ENCODE results near the gene RGS16.

RGS16 gene

DNA sequence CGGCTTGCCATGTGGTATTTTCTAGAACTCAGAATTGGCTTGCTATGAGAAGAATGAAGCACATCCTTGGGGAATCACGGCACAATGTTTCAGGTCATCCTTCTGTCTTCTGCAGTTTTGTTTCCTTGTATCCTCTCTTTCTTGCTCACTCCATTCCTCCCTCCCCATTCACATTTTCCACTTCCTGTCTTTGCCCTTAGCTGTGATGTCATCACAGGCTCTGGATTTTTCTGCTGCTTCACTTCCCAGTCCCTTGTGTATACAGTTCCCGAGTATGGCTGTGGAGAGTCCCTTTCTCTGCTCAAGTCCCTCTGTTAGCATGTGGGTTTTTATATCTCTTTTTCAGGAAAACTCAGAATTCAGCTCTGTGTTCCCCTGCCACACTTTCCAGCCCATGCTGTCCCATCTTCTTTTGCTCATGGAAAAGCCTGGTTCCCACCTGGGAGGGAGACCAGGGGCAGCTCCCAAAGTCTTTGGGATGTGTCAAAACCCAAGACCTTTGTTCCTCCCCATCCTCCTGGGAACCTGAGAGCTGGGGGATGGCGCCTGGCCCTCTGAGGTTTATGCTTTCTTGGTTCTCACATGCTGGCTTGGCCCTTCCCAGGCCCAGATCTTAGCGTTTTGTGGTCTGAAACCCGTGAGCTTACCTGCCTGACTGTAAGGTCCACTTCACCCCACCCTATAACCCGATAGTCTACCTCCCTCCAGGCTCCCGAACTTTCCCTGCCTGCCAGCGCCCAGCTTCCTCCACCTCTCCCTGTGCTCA, 4.8 kb upstream of the RGS16 start:
- no peak for DNase-seq (ENCODE audit: low read depth)

DNA sequence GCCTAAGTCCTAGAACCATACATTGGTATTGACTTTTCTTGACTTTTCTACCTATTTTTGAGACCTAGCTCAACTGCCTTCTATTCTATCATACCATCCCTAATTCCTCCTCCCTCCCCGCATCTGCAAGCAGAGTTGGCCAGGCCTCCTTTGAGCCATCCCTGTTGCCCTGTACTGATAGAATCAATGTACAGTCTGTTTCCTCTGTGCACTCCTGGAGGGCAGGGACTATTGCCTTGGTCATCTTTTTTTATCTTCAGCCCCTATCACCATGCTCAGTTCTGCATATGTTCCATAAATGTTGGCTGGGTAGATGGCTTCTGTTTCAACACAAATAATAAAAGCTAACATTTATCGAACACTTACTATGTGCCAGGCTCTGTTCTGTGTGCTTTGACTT, 4.0 kb upstream of the RGS16 start:
- DNase-seq (ENCODE audit: low read depth) = no peak

DNA sequence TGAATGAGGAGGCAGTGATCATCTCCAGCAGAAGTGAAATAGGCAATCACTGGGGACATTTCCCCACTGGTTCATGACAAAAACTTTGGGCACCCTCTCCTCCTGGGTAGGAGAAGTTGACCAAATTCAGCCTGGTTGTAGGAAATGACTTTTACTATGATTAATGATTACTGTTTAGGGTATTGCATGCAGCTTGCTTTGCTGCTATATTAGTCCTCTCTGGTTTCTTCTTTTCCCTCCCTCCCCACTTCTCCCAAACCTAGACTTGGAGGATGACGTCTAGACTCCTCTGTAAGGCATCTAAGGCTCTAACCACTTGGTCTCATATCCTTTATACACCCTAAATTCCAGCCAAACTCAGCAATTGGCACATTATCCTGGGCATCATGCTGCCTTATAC, 3.4 kb upstream of the RGS16 start:
- no peak for DNase-seq (ENCODE audit: low read depth)

DNA sequence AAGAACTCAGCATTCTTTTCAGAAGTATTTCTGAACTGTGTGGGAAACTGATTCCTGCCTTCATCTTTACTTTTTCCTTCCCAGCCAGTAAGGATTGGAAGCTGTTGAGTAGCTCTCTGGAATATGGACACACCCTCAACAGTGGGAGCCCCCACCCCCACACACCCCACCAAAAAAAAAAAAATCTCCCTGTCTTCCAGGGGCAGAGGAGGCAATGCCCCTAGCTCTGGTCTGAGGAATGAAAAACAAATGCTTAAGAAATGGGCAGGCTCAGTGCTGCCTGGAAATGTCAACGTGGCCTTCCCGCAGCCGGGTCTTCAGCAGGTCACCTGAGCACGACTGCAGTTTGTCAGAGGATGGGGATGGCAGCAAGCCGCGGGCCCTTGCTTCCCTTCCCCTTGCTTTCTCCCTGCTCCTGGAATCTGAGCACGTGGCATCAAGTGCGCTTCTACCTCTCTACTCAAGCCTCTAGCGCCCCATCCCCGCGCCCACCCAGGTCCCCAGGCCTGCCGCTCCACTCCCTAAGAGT, 479 bp downstream of the RGS16 start:
- no peak for DNase-seq (ENCODE audit: low read depth)

DNA sequence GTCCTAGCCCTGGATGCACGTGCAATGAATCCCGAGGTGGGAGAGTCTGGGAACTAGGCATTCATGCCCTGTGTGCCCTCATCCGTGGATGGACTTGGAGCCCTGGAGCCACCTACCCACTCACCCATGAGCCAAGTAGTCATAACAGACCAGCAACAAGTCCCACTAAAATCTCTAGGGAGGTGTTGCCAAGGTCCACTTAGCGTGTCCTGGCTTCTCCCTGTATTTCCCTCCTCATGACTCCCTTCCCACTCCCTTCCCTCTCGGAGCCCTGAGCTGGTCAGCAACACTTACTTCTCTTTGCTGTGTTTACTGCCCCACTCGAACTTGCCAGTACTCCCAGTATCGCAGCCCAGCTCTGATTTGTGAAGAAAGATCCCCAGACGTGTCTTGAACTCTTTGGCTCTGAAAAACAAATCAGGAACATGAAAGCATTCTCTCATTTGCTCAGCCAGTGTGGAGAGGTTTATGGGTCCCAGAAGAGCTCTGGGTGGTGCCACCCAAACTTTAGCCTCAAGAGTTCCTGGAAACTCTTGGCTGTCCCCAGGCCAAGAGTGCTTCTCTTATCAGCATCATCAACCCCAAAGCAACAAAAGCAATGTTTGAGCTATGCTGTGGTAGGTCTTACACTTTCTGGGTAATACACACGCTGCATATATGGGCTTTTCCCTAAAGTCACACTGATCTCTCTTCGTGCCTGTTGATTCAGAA, 1.1 kb downstream of the RGS16 start:
- no peak for DNase-seq (ENCODE audit: low read depth)

DNA sequence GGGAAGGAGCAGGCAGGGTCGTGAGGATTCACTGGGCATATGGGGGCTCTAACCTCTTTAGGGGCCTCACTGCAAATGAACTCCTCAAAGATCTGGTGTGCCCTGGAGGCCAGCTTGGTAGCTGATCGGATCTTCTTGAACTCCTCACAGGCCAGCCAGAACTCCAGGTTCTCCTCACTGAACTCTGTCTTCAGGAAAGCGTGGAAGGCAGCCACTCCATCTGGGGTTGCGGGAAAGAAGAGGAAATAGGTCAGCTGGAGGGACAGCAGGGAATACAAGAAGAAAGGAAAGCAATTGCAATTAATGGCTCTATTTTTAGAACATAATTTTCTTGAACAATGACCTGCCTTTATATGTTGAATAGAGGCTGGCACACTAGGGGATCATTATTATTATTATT, 2.3 kb downstream of the RGS16 start:
- DNase-seq (ENCODE audit: low read depth) = no peak

DNA sequence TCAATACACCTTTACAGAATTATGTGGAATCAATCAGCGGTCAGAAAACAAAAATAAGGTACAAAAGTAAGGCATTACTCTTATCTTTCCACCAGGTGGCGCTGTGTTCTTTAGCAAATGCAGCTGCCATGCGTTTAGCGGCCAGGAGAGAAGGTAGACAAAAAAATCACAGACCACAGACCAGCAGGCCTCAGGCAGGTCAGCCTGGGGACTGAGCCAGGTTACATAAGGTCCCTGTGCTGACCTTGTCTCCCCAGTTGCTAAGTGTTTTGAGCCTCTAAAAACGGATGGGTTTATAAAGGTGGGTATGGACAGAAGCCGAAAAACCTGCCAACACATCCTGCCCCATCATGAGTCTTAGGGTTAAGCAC, 2.8 kb downstream of the RGS16 start:
- peak; percentile 75 for DNase-seq (ENCODE audit: low read depth)

DNA sequence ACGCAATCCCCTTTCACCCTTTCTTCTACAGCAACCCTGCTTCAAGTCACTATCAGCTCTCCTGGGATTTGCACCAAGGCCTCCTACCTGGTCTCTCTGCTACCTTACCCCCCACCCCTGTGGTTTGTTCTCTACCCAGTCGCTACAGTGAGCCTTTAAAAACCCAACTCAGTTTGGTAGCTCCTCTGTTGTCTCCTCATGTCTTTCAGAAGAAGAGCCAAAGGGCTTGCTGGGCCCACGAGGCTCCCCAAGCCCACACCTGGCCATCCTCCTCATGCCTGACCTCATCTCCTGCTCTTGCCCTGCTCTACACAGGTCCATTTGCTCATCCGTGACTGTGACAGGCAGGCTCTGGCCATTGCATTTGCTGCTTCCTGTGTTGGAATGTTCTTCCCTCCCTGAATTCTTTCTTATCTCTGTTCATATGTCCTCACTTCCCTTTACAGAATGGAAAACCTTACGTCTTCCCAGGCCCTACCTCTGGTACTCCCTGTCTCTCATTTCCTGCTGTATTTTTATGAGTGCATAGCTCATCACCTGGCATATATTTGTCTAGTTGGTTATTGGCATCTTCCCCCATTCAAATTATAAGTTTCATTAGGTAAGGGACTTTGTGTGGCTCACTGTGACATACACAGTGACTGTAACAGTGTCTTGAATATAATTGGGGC, 3.3 kb downstream of the RGS16 start:
- no peak for DNase-seq (ENCODE audit: low read depth)

DNA sequence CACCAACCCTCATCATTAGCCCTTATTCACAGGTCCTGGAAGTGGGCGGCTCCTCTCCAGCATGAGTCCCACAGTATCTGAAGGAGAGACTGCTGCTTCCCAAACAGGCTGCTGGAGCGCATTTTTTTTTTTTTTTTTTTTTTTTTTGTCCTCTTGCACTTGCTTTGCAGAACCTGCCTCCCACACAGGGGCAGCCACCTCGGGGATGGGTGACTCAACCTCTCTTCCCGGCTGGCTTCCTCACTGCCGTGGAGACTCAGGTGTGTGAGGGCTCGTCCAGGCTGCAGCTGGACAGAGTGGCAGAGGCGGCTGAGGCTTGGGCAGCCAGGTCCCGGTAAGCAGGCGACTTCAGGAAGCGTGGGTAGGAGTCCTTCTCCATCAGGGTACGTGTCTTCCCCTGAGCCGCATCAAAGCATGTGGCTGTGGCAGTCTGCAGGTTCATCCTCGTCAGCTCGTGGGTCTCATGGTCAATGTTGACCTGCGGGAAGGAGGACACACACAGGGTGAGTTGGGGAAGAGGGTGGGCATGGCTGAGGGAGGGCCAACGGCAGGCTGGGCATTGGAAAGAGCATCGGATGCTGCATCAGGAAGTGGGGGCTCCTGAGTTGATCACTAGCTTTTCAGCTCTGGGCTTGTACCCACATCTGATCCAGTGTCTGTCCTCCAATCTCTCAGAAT, 4.0 kb downstream of the RGS16 start:
- no peak for DNase-seq (ENCODE audit: low read depth)

DNA sequence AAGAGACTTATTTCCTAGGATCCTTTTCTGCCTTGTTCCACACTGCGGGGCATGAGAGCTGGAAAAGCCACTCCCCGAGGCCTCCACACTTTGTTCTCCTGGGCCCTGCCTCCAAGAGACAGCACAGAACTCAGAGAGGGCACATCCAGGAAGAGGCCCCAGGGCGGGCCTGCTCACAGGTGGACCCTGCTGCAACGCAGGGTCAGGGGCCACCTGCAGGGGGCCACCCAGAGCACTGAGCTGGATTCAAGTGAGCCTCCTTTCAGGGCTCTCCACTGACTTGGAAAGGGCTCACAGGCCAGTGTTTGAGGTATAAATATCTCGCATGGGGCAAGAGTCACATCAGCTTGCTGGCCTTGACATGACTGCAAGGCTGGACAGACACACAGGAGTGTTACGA, 4.8 kb downstream of the RGS16 start:
- DNase-seq (ENCODE audit: low read depth) = no peak

DNA sequence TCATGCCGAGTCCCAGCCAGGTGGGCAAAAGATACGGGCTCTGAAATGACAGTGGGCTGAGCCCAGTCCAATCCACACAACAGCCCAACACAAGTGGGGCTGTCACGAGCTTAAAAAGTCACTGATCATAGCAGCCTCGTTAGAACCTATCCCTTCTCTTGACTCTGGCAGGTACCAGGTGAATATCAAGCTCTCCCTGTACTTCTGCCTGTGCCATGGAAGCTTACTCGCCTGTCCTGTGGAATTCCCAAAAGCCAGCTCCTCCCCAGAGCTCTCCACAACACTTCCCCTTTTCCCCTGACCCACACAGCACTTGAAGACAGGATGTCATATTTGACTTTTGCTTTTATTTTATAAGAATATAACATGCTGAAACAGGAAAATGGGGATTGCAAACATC, 5.9 kb downstream of the RGS16 start:
- no peak for DNase-seq (ENCODE audit: low read depth)

DNA sequence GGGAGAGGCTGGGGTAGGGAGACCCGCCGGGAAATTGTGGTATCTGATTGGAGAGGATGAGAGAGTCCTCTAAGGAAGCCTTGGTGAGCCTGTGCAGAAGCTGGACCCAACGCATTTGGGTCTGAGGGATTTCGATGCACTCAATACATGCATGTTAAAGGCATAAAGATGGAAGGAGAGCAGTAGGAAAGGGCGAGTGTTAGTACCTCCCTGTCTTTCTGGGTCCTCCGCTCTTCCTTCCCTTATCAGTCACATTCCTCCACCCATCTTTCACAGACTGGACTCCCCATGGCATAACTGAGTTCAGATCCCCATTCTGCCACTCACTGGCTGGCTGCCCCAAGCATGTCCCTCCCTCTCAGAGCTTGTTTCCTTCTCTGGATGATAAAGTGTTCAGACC, 7.3 kb downstream of the RGS16 start:
- DNase-seq (ENCODE audit: low read depth) = no peak

DNA sequence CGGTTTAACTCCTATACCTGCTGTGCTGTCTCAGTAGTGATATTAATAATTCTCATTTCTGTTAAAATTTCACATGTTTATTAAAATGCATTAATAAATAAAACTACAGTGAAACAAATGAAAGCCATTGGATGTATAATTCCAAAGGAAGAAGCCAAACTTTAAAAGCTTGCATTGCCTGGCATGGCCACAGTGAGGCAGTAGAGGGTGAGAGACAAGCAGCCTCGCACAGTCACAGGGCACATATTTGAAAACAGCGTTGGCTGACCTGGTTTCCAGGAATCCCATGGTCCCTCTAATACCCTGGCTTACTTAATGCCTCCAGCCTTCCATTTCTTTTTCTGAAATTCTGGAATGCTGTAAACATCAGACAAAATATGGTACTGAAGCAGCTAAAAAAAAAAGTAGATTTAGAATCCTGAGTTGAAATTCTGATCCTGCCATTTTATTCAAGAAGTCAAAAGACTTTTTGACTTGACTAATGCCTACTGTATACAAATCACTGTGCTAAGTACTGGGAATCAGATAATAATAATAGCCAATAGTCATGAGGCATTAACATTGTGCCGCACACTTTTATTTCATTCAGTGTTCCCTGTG, 8.4 kb downstream of the RGS16 start:
- peak; percentile 49 for DNase-seq (ENCODE audit: low read depth)

DNA sequence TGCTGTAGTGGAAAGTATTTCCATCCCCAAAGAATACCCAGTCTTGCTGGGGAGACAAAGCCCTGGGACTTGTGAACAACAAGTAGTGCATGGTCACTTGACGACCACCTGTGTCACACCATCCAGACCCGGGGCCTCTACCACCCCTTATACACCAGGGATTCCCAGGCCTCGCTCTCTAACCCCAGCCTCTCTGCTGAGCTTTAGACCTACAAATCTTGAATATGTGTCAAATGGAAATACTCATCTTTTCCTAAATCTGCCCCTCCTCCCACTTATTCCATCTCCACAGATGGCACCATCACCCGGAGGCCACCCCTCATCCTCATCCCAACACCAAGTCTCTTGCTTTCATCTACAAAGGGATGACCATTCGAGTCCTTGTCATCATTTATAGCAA, 14.3 kb downstream of the RGS16 start:
- DNase-seq (ENCODE audit: low read depth) = no peak

DNA sequence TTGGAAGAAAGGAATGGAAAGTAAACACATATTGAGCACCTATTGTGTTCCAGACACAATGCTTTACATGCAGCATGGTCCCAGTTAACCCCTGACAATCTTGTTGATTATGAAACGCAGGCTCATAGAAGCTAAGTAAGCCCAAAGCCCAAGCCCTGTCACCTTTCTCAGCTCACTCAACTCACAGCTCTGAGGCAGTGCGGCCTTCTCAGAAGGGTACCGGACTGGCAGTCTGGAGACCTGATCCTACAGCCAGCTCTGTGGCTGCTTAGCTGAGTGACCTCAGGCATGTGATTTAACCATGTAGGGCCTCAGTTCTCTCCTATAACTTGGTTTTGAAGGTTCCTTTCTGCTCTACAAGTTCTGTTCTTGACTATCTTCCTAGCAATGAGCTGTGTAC, 14.7 kb downstream of the RGS16 start:
- no peak for DNase-seq (ENCODE audit: low read depth)

DNA sequence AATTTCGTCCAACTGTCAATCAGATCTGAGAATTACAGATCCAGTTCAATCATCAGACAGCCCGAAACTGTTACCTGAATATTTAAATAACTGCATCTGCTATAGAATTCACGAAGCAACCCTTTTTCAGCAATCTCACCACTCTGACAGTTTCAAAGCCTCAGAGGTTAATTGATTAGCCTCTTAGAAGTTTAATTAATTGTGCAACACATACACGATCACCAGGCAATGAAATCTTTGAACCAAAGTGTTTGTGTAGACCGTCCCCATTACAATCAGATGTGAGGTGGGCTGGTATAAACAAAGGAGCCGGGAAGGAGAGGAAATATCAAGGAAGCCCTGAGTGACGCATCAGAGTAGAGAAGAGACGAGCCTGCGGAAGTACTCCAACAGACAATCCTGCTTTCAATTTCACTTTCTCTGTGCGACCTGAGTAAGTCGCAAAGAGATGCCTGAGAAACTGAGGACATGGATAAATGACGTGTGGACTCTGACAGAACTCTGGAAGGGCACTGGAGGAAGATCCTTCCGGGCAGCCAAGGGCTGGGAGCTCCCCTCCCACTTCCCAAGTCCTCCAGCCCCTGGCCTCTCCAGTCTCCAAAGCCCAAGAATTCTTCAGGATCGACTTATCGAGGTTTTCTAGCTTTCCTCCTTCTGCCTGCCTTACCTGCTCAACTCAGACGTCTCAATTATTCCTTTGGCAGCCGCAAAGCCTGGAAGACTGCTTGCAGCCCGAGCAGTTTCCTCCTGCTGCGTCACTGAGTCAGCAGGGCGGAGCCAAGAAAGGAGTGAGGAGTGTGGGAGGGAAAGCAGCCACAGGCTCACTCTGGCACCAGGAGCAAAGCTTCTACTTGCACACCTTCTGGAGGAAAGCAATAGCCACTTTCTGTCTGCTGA, 15.4 kb downstream of the RGS16 start, which contains the start of gene RNASEL:
Gene RNASEL, minus strand, starts transcription at position 757 of the 897 bp plus-strand sequence. CDS start 2,450 bp downstream, outside the sequence.
- DNase-seq (ENCODE audit: low read depth) = peak; percentile 33

DNA sequence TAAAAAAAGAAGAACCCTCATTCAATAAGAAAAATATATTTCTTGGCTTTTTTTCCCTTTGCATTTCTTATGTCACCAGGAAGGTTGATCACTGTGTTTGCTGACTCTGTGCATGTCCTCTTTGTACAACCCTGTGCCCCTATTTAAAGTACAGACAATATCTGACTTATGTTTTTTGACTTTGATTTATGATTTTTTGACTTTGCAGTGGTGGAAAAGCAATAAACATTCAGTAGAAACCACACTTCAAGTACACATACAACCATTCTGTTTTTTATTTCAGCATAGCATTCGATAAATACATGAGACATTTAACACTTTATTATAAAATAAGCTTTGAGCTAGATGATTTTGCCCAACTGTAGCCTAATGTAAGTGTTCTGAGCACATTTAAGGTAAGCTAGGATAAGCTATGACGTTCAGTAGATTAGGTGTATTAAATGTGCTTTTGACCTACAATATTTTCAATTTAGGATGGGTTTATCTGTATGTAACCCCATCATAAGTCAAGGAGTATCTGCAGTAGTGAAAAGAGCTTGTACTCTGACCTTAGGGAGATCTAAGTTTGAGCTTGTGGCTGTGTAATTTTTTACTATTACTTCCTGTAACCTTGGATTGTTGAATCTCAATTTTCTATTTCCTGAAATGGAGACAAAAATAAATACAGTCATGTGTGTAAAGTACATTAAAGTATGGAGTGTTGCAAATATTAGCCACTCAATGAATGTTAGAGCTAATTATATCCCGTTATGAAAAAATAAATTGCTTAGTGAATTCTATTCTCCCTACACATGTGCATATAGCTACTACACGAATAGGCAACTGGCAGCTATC, 16.3 kb downstream of the RGS16 start:
- no peak for DNase-seq (ENCODE audit: low read depth)

DNA sequence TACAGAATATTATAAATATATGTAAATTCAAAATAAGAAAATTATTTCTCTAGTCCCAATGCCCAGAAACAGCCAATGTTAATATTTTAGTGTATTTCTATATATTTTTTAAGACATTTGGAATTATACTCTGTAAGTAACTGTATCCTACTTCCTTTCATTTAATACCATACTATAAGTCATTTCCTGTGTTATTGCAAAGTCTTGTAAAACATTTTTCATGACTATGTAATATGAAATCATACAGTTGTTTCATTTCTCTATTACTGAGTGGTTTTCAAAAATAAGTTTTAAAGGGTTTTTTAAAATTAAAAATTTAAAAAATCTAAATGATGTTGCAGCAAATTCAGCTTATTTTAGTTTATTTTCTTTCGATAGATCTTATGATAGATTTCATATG, 17.1 kb downstream of the RGS16 start:
- DNase-seq (ENCODE audit: low read depth) = no peak

DNA sequence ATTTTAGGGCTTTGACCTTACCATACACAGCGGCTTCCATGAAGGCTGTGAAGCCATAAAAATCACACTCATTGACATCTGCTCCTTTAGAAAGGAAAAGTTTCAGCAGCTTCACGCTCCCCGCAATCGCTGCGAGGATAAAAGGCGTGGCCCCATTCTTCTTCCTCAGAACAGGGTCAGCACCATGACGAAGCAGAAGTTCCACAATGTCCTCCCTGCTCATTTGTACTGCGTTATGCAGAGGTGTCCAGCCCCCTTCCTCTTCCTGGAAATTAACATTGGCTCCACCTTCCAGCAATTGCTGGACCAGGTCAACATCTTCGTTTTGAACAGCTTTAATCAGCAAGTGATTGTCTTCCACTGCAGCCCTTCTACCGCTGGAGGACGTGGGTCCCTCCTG, 17.8 kb downstream of the RGS16 start:
- DNase-seq (ENCODE audit: low read depth) = no peak

DNA sequence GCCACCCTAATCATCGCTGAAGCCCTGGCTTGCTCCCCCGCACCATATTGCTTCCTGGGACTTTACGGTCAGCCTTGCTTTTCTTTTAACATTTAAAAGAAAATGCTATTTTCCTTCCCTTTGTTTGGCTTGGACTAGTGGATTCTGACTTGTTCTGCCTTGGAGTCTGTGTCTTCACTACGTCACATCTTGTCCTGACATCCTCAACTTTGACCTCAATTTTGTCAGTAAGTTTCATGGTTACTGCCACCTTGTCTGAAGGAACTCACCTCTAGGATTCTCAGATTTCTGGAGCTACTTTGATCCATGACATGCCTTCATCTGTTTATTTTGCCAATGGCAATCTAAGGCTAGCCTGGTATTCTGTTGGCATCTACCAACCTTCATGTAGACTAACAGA, 19.4 kb downstream of the RGS16 start:
- no peak for DNase-seq (ENCODE audit: low read depth)

Data from fibroblast of the conjunctiva (primary cell).